ENCODE measurements around the gene OCA2. TPM values are rescaled to one million over a fixed set of nuclear protein-coding genes. Genes with fewer than 3 reads are reported as not detected.

Gene OCA2
- total RNA-seq, 1 experiment from 2014 or later = 0.09 TPM

DNA sequence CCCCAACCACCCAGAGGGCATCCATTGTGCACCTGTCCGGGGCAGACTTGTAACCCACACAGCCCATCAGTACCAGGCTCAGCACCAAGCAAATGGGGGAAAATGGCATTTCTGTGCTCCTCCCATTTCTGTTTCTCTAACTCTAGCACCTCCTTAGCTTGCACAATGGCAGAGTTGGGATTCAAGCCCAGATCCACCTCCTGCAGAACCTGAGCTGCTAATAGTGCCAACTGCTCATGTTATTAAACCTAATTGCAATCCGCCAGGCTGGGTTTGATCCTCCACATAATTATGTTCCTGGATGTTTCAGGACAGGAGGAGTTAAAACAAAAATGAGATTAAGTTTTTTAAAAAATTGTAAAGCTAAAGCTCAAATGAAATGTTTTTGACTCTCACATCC, 235.0 kb downstream of the OCA2 start:
- Histone ChIP-seq H3K4me1 (ENCODE audit: insufficient read depth, low read length, poor library complexity, severe bottlenecking) (no peaks in the 10 kb centered on the region), H3K4me3 (ENCODE audit: low read depth, low read length, poor library complexity, severe bottlenecking) (no peak overlapping the region), H3K36me3 (ENCODE audit: insufficient read depth, low read length, poor library complexity, severe bottlenecking) (no peaks in the 10 kb centered on the region), H3K9me3 (ENCODE audit: low read depth, low read length, poor library complexity, severe bottlenecking) (peaks cover 52% of the 10 kb centered on the region), H3K27ac (ENCODE audit: low read depth, low read length, poor library complexity, severe bottlenecking) (no peak overlapping the region), H3K27me3 (replicated peaks; ENCODE audit: insufficient read depth, low read depth, low read length, poor library complexity) (no peaks in the 10 kb centered on the region)
- CTCF ChIA-PET = no interaction called here
- no peak for TF ChIP-seq EZH2 (IDR thresholded peaks at IDR 0.05; ENCODE audit: borderline replicate concordance, low read depth, low read length, poor library complexity, severe bottlenecking)
- TF ChIP-seq, protein P1, sequence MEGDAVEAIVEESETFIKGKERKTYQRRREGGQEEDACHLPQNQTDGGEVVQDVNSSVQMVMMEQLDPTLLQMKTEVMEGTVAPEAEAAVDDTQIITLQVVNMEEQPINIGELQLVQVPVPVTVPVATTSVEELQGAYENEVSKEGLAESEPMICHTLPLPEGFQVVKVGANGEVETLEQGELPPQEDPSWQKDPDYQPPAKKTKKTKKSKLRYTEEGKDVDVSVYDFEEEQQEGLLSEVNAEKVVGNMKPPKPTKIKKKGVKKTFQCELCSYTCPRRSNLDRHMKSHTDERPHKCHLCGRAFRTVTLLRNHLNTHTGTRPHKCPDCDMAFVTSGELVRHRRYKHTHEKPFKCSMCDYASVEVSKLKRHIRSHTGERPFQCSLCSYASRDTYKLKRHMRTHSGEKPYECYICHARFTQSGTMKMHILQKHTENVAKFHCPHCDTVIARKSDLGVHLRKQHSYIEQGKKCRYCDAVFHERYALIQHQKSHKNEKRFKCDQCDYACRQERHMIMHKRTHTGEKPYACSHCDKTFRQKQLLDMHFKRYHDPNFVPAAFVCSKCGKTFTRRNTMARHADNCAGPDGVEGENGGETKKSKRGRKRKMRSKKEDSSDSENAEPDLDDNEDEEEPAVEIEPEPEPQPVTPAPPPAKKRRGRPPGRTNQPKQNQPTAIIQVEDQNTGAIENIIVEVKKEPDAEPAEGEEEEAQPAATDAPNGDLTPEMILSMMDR (conservative IDR thresholded peaks at IDR 0.05; ENCODE audit: low read depth, low read length) = no peak
- POLR2A ChIA-PET (ENCODE audit: low non-redundant PET) = no interaction called here
- DNase-seq (ENCODE audit: low spot score) = no peak
- intact Hi-C loops (cut with micrococcal nuclease; ENCODE audit: unreplicated experiment) = no loop called here
- BruUV-seq (replicated peaks) = no TSS peak

DNA sequence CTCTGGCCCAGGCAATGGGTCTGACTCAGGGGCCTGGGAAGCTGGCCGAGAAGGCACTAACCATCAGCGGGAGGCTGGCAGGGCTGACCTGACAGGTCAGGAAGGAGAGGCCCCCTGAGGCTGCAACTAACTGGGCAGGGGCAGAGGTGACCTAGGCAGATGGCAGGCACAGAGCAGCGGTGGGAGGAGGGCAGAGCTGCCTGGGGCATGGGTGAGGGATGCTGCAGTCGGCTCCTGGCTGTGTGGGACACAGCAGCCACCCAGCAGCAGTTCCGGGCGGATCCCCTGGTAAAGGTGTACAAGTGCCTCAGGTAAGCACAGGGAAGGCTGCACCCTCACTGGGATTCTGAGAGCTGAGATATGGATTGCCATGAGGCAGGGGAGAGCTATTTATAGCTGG, 236.1 kb downstream of the OCA2 start:
- Histone ChIP-seq H3K36me3 (ENCODE audit: insufficient read depth, low read length, poor library complexity, severe bottlenecking) (no peaks in the 10 kb centered on the region), H3K4me1 (ENCODE audit: insufficient read depth, low read length, poor library complexity, severe bottlenecking) (no peaks in the 10 kb centered on the region), H3K27ac (ENCODE audit: low read depth, low read length, poor library complexity, severe bottlenecking) (no peak overlapping the region), H3K4me3 (ENCODE audit: low read depth, low read length, poor library complexity, severe bottlenecking) (no peak overlapping the region), H3K27me3 (replicated peaks; ENCODE audit: insufficient read depth, low read depth, low read length, poor library complexity) (no peaks in the 10 kb centered on the region), H3K9me3 (ENCODE audit: low read depth, low read length, poor library complexity, severe bottlenecking) (peaks cover 46% of the 10 kb centered on the region)
- POLR2A ChIA-PET (ENCODE audit: low non-redundant PET) = no interaction called here
- no TSS peak for BruUV-seq (replicated peaks)
- intact Hi-C loops (cut with micrococcal nuclease; ENCODE audit: unreplicated experiment) = no loop called here
- TF ChIP-seq EZH2 (IDR thresholded peaks at IDR 0.05; ENCODE audit: borderline replicate concordance, low read depth, low read length, poor library complexity, severe bottlenecking) = no peak
- TF ChIP-seq, protein P1 (conservative IDR thresholded peaks at IDR 0.05; ENCODE audit: low read depth, low read length) = no peak
- CTCF ChIA-PET = no interaction called here
- no peak for DNase-seq (ENCODE audit: low spot score)

DNA sequence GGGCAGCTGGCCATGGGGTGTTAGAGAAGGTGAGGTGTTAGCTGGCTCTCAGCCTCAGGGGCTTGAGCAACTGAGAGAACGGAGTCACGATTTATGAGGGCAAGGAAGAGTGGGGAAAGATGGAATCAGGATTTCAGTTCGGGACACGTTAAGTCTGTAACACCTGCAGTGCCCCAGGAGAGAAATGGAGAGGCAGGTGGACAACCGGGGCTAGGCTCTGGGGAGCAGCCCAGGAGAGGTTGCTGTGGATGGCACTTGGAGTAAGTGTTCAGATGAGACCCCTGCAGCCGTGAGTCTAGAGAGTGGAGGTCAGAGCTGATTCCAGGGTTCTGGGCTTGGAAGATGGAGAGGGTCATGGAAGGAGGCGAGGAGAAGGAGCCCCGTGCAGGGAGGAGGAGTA, 237.9 kb downstream of the OCA2 start:
- Histone ChIP-seq H3K4me1 (ENCODE audit: insufficient read depth, low read length, poor library complexity, severe bottlenecking) (no peaks in the 10 kb centered on the region), H3K27ac (ENCODE audit: low read depth, low read length, poor library complexity, severe bottlenecking) (no peak overlapping the region), H3K4me3 (ENCODE audit: low read depth, low read length, poor library complexity, severe bottlenecking) (no peak overlapping the region), H3K9me3 (ENCODE audit: low read depth, low read length, poor library complexity, severe bottlenecking) (peaks cover 45% of the 10 kb centered on the region), H3K27me3 (replicated peaks; ENCODE audit: insufficient read depth, low read depth, low read length, poor library complexity) (no peaks in the 10 kb centered on the region), H3K36me3 (ENCODE audit: insufficient read depth, low read length, poor library complexity, severe bottlenecking) (no peaks in the 10 kb centered on the region)
- POLR2A ChIA-PET (ENCODE audit: low non-redundant PET) = no interaction called here
- DNase-seq (ENCODE audit: low spot score) = no peak
- CTCF ChIA-PET = no interaction called here
- intact Hi-C loops (cut with micrococcal nuclease; ENCODE audit: unreplicated experiment) = no loop called here
- BruUV-seq (replicated peaks) = no TSS peak
- TF ChIP-seq EZH2 (IDR thresholded peaks at IDR 0.05; ENCODE audit: borderline replicate concordance, low read depth, low read length, poor library complexity, severe bottlenecking) = no peak
- TF ChIP-seq, protein P1 (conservative IDR thresholded peaks at IDR 0.05; ENCODE audit: low read depth, low read length) = no peak
